ENCODE results near the gene KIF5A.

KIF5A gene

GRCh38 chr12:57581802-57582201 is 32.0 kb downstream of the KIF5A start:
- TF ChIP-seq CTCF (IDR thresholded peaks at IDR 0.05; ENCODE audit: insufficient read depth, low read length, poor library complexity, severe bottlenecking) (no peak), EZH2phosphoT487 (conservative IDR thresholded peaks at IDR 0.05; ENCODE audit: low read length) (no peak)
- Histone ChIP-seq H3K27ac (ENCODE audit: low read depth, low read length) (no peak overlapping the region), H3K36me3 (ENCODE audit: low read length) (no peaks in the 10 kb centered on the region)

GRCh38 chr12:57582440-57582839 is 32.6 kb downstream of the KIF5A start:
- Histone ChIP-seq H3K79me2 (ENCODE audit: insufficient read depth, low read length) (no peaks in the 10 kb centered on the region), H3K9me3 (ENCODE audit: insufficient read depth, low read length) (no peaks in the 10 kb centered on the region), H3K9me2 (replicated peaks; ENCODE audit: insufficient read depth, low read length) (no peaks in the 10 kb centered on the region), H3K27me3 (ENCODE audit: low read length) (no peaks in the 10 kb centered on the region), H3K36me3 (ENCODE audit: low read length) (no peaks in the 10 kb centered on the region), H3K4me2 (ENCODE audit: low read depth, low read length, poor library complexity, severe bottlenecking) (no peak overlapping the region), H3F3A (ENCODE audit: insufficient read depth) (no peaks in the 10 kb centered on the region), H2AFZ (ENCODE audit: low read depth, low read length, severe bottlenecking) (no peak overlapping the region), H3K27ac (ENCODE audit: low read depth, low read length) (no peak overlapping the region), H3K4me3 (ENCODE audit: insufficient read depth, low read length, poor library complexity, severe bottlenecking) (no peak overlapping the region), H4K20me1 (ENCODE audit: low read depth, low read length) (no peaks in the 10 kb centered on the region), H3K9ac (ENCODE audit: low read length) (no peak overlapping the region)
- no peak for TF ChIP-seq CTCF (IDR thresholded peaks at IDR 0.05; ENCODE audit: insufficient read depth, low read length, poor library complexity, severe bottlenecking)
- no peak for TF ChIP-seq EZH2phosphoT487 (conservative IDR thresholded peaks at IDR 0.05; ENCODE audit: low read length)

More at GRCh38 chr12:57581802-57582201, 32.0 kb downstream of the KIF5A start:
- Histone ChIP-seq H3K4me2 (ENCODE audit: low read depth, low read length, poor library complexity, severe bottlenecking) (no peak overlapping the region), H3K79me2 (ENCODE audit: insufficient read depth, low read length) (no peaks in the 10 kb centered on the region), H3K9ac (ENCODE audit: low read length) (no peak overlapping the region), H2AFZ (ENCODE audit: low read depth, low read length, severe bottlenecking) (no peak overlapping the region), H4K20me1 (ENCODE audit: low read depth, low read length) (no peaks in the 10 kb centered on the region), H3K9me2 (replicated peaks; ENCODE audit: insufficient read depth, low read length) (no peaks in the 10 kb centered on the region), H3K4me3 (ENCODE audit: insufficient read depth, low read length, poor library complexity, severe bottlenecking) (no peak overlapping the region), H3K27me3 (ENCODE audit: low read length) (no peaks in the 10 kb centered on the region), H3F3A (ENCODE audit: insufficient read depth) (no peaks in the 10 kb centered on the region), H3K9me3 (ENCODE audit: insufficient read depth, low read length) (no peaks in the 10 kb centered on the region)

- no peaks in the 10 kb centered on the region for H3K9me2 ChIP-seq (replicated peaks; ENCODE audit: insufficient read depth, low read length)
- H3K27me3 ChIP-seq (ENCODE audit: low read length): no peaks in the 10 kb centered on the region
- no peak overlapping the region for H2AFZ ChIP-seq (ENCODE audit: low read depth, low read length, severe bottlenecking)
- H3K9me3 ChIP-seq (ENCODE audit: insufficient read depth, low read length): no peaks in the 10 kb centered on the region
- no peak overlapping the region for H3K4me2 ChIP-seq (ENCODE audit: low read depth, low read length, poor library complexity, severe bottlenecking)
- no peak overlapping the region for H3K9ac ChIP-seq (ENCODE audit: low read length)
- H3K36me3 ChIP-seq (ENCODE audit: low read length): no peaks in the 10 kb centered on the region
- H3K4me3 ChIP-seq (ENCODE audit: insufficient read depth, low read length, poor library complexity, severe bottlenecking): no peak overlapping the region
- no peaks in the 10 kb centered on the region for H3K79me2 ChIP-seq (ENCODE audit: insufficient read depth, low read length)
- no peaks in the 10 kb centered on the region for H3F3A ChIP-seq (ENCODE audit: insufficient read depth)
- no peaks in the 10 kb centered on the region for H4K20me1 ChIP-seq (ENCODE audit: low read depth, low read length)
- TF ChIP-seq EZH2phosphoT487 (conservative IDR thresholded peaks at IDR 0.05; ENCODE audit: low read length): no peak
- TF ChIP-seq CTCF (IDR thresholded peaks at IDR 0.05; ENCODE audit: insufficient read depth, low read length, poor library complexity, severe bottlenecking): peak; percentile 98
- H3K27ac ChIP-seq (ENCODE audit: low read depth, low read length): no peak overlapping the region
These were observed 33.4 kb downstream of the KIF5A start for GRCh38 chr12:57583008-57583831.

Measured in SU-DHL-6 (cell line).